HEK293T (cell line): ENCODE results near the gene RP2.

Experiments used
- CTCF ChIA-PET: fragments of 350-600 bp; formaldehyde crosslinking; extraction: SDS; loops from one replicate; lab custom pipeline; 2021; ENCODE audit warnings: antibody characterized with exemption, inconsistent platforms; lab: Yijun Ruan, JAX
- POLR2A ChIA-PET: fragments of 350-600 bp; formaldehyde crosslinking; extraction: SDS; loops from one replicate; lab custom pipeline; 2020; ENCODE audit warnings: antibody characterized with exemption, inconsistent platforms; lab: Yijun Ruan, JAX
- DNase-seq: peaks from one replicate; pipeline ENCODE4 v3.0.0; 2012; ENCODE audit warnings: mixed read lengths; ENCODE audit errors: extremely low spot score
- ARNT ChIP-seq: fragments of 450-650 bp; IDR thresholded peaks from 2 replicates; pipeline ENCODE4 v1.6.1; 2017; ENCODE audit warnings: mild to moderate bottlenecking
- BHLHE40 ChIP-seq: fragments of 450-650 bp; IDR thresholded peaks from 2 replicates; pipeline ENCODE4 v1.6.1; 2016; ENCODE audit warnings: mild to moderate bottlenecking, moderate library complexity, borderline replicate concordance
- CTBP1 ChIP-seq: fragments of 450-650 bp; IDR thresholded peaks from 2 replicates; pipeline ENCODE4 v1.6.1; 2016; ENCODE audit warnings: borderline replicate concordance
- ELF4 ChIP-seq: fragments of 450-650 bp; IDR thresholded peaks from 2 replicates; pipeline ENCODE4 v1.6.1; 2017; ENCODE audit warnings: antibody characterized with exemption
- FOXA1 ChIP-seq: fragments of 450-650 bp; IDR thresholded peaks from 2 replicates; pipeline ENCODE4 v1.6.1; 2016; ENCODE audit warnings: mild to moderate bottlenecking
- FOXK2 ChIP-seq: fragments of 450-650 bp; IDR thresholded peaks from 2 replicates; pipeline ENCODE4 v1.6.1; 2016; ENCODE audit warnings: mild to moderate bottlenecking
- FOXM1 ChIP-seq: fragments of 450-650 bp; IDR thresholded peaks from 2 replicates; pipeline ENCODE4 v1.6.1; 2017; ENCODE audit warnings: mild to moderate bottlenecking, borderline replicate concordance
- HDGF ChIP-seq: fragments of 450-650 bp; IDR thresholded peaks from 2 replicates; pipeline ENCODE4 v1.6.1; 2017; ENCODE audit warnings: antibody characterized with exemption, borderline replicate concordance
- L3MBTL2 ChIP-seq: fragments of 450-650 bp; conservative IDR thresholded peaks from 2 replicates; pipeline ENCODE4 v1.6.1; 2016; ENCODE audit warnings: mild to moderate bottlenecking
- LEF1 ChIP-seq: fragments of 450-650 bp; IDR thresholded peaks from 2 replicates; pipeline ENCODE4 v1.6.1; 2017; ENCODE audit warnings: mild to moderate bottlenecking, borderline replicate concordance
- NFRKB ChIP-seq: fragments of 450-650 bp; IDR thresholded peaks from 2 replicates; pipeline ENCODE4 v1.6.1; 2016; ENCODE audit warnings: mild to moderate bottlenecking, moderate library complexity
- PKNOX1 ChIP-seq: fragments of 450-650 bp; IDR thresholded peaks from 2 replicates; pipeline ENCODE4 v1.6.1; 2016
- SP1 ChIP-seq: fragments of 450-650 bp; IDR thresholded peaks from 2 replicates; pipeline ENCODE4 v1.6.1; 2017
- SUZ12 ChIP-seq: fragments of 450-650 bp; IDR thresholded peaks from 2 replicates; pipeline ENCODE4 v1.6.1; 2016; ENCODE audit warnings: mild to moderate bottlenecking
- TARDBP ChIP-seq: fragments of 450-650 bp; IDR thresholded peaks from 2 replicates; pipeline ENCODE4 v1.6.1; 2016
- ZNF384 ChIP-seq: fragments of 450-650 bp; IDR thresholded peaks from 2 replicates; pipeline ENCODE4 v1.6.1; 2016

Gene RP2

GRCh38 chrX:46838974-46839480, 2.2 kb downstream of the RP2 start:
- TF ChIP-seq ARNT (no peak), FOXK2 (no peak), PKNOX1 (no peak), BHLHE40 (no peak), L3MBTL2 (no peak), SP1 (no peak), NFRKB (no peak), CTBP1 (no peak), ELF4 (no peak), TARDBP (no peak), FOXA1 (no peak), HDGF (no peak), LEF1 (no peak), ZNF384 (no peak)
- CTCF ChIA-PET: no interaction called here
- POLR2A ChIA-PET: interaction anchor here (0.9 kb wide), 1 partner anchor 41 kb away, joined by 3 read pairs; no protein-coding TSS in a partner anchor
- no peak for DNase-seq

GRCh38 chrX:46840946-46841345, 4.1 kb downstream of the RP2 start:
- TF ChIP-seq NFRKB (no peak), HDGF (no peak)
- DNase-seq: no peak
- ChIA-PET CTCF (no interaction called here), POLR2A (no interaction called here)

- DNase-seq: no peak
- CTCF ChIA-PET: interaction anchor here (0.6 kb wide), 1 partner anchor 38 kb away, joined by 7 read pairs; no protein-coding TSS in a partner anchor
- POLR2A ChIA-PET: no interaction called here
- TF ChIP-seq SP1 (no peak), ELF4 (no peak), SUZ12 (no peak), BHLHE40 (no peak), ZNF384 (no peak), NFRKB (no peak), ARNT (no peak), LEF1 (no peak), CTBP1 (no peak), HDGF (no peak), FOXA1 (no peak), L3MBTL2 (no peak), TARDBP (no peak), FOXM1 (no peak), PKNOX1 (no peak), FOXK2 (no peak)
Measured at GRCh38 chrX:46841346-46841745, 4.5 kb downstream of the RP2 start.

GRCh38 chrX:46844913-46845312, 8.1 kb downstream of the RP2 start:
- no peak for TF ChIP-seq CTBP1
- TF ChIP-seq HDGF: no peak
- no peak for TF ChIP-seq ELF4
- no peak for TF ChIP-seq FOXM1
- no peak for TF ChIP-seq BHLHE40
- no peak for TF ChIP-seq FOXK2
- no peak for TF ChIP-seq ARNT
- TF ChIP-seq NFRKB: no peak
- no peak for TF ChIP-seq L3MBTL2
- TF ChIP-seq SP1: no peak
- TF ChIP-seq PKNOX1: no peak
- TF ChIP-seq ZNF384: no peak
- TF ChIP-seq FOXA1: no peak
- TF ChIP-seq SUZ12: no peak
- ChIA-PET POLR2A (no interaction called here), CTCF (interaction anchor here (0.6 kb wide), 2 partner anchors 180 to 562 kb away, joined by 3 read pairs; no protein-coding TSS in a partner anchor)
- DNase-seq: no peak

- CTCF ChIA-PET: no interaction called here
- no peak for TF ChIP-seq ZNF384
- TF ChIP-seq SP1: no peak
- TF ChIP-seq CTBP1: no peak
- TF ChIP-seq FOXA1: no peak
- TF ChIP-seq FOXM1: no peak
- no peak for TF ChIP-seq L3MBTL2
- TF ChIP-seq SUZ12: no peak
- TF ChIP-seq BHLHE40: no peak
- no peak for TF ChIP-seq FOXK2
- TF ChIP-seq TARDBP: no peak
- no peak for TF ChIP-seq ELF4
- no peak for TF ChIP-seq NFRKB
- no peak for TF ChIP-seq ARNT
- TF ChIP-seq HDGF: no peak
- TF ChIP-seq LEF1: no peak
- no peak for DNase-seq
- POLR2A ChIA-PET: interaction anchor here (1.6 kb wide), 1 partner anchor 13 kb away, joined by 3 read pairs; the partner anchor contains the start of gene RP2
Measured at GRCh38 chrX:46849933-46850332, 13.1 kb downstream of the RP2 start.

GRCh38 chrX:46850771-46851170, 13.9 kb downstream of the RP2 start:
- TF ChIP-seq SP1 (no peak), BHLHE40 (no peak), ELF4 (no peak), SUZ12 (no peak), L3MBTL2 (no peak), FOXM1 (no peak), TARDBP (no peak), FOXA1 (no peak), HDGF (no peak), LEF1 (no peak), NFRKB (no peak), ZNF384 (no peak), ARNT (no peak), FOXK2 (no peak)
- no peak for DNase-seq
- POLR2A ChIA-PET: interaction anchor here (1.4 kb wide), 1 partner anchor 27 kb away, joined by 4 read pairs; no protein-coding TSS in a partner anchor
- CTCF ChIA-PET: no interaction called here
